ENCODE results near the gene TBC1D14. TPM values are rescaled to one million over a fixed set of nuclear protein-coding genes. Genes with fewer than 3 reads are reported as not detected.
"Not testable (repeated sequence)": the region's sequence is repeated elsewhere in the genome, so short reads cannot be mapped to it uniquely, and the experiment has no call there.

TBC1D14 gene
- total RNA-seq, 1 donor: 46.0 TPM

- peak in 1 of 3 donors; percentile 50 for DNase-seq (ENCODE audit: low read depth in 2 of 3, low spot score in 2 of 3)
Observed at GRCh38 chr4:7073526-7074390, 164.1 kb downstream of the TBC1D14 start.

- DNase-seq (ENCODE audit: low read depth in 2 of 3, low spot score in 2 of 3): no peak
Observed at GRCh38 chr4:7074426-7074825, 164.8 kb downstream of the TBC1D14 start.

GRCh38 chr4:7075962-7076695, 166.5 kb downstream of the TBC1D14 start:
- DNase-seq (ENCODE audit: low read depth in 2 of 3, low spot score in 2 of 3): peak in 1 of 3 donors; percentile 27

- DNase-seq (ENCODE audit: low read depth in 2 of 3, low spot score in 2 of 3): no peak
Observed at GRCh38 chr4:7076696-7077082, 167.1 kb downstream of the TBC1D14 start.

GRCh38 chr4:7077371-7077770, 167.7 kb downstream of the TBC1D14 start:
- no peak for DNase-seq (ENCODE audit: low read depth in 2 of 3, low spot score in 2 of 3)

GRCh38 chr4:7078025-7078424, 168.4 kb downstream of the TBC1D14 start:
- no peak for DNase-seq (ENCODE audit: low read depth in 2 of 3, low spot score in 2 of 3)

GRCh38 chr4:7079483-7079882, 169.9 kb downstream of the TBC1D14 start:
- DNase-seq (ENCODE audit: low read depth in 2 of 3, low spot score in 2 of 3): not testable (repeated sequence)

- DNase-seq (ENCODE audit: low read depth in 2 of 3, low spot score in 2 of 3): not testable (repeated sequence)
Observed at GRCh38 chr4:7079909-7080308, 170.3 kb downstream of the TBC1D14 start.

Other genes with a start within 250 kb of the TBC1D14 start
- gene S100P, start 215.9 kb upstream of the TBC1D14 start, total RNA-seq: 0.27 TPM
- 25.0 TPM for gene MRFAP1L1, start 200.0 kb upstream of the TBC1D14 start, total RNA-seq
- gene BLOC1S4, start 193.7 kb upstream of the TBC1D14 start, total RNA-seq: 22.9 TPM
- gene KIAA0232, start 127.1 kb upstream of the TBC1D14 start, total RNA-seq: 10.8 TPM
- 4.8 TPM for gene TADA2B, start 133.5 kb downstream of the TBC1D14 start, total RNA-seq
- 8.1 TPM for gene GRPEL1, start 158.2 kb downstream of the TBC1D14 start, total RNA-seq